Stimulated activated CD4-positive, alpha-beta T cell treated with anti-CD3 and anti-CD28 coated beads, Interleukin-1b, Interleukin-23, amount 100 ng/mL, for 24 hours (primary cell): ENCODE measurements around the gene CHCHD6.

Source experiments
- DNase-seq, 4 experiments: peaks; one replicate each; pipeline ENCODE4 v3.0.0-alpha.2; 2020; ENCODE audit warnings: low read depth in 4 of 4, low spot score in 1 of 4

Gene CHCHD6

GRCh38 chr3:126937533-126937932, 233.5 kb downstream of the CHCHD6 start:
- DNase-seq: no peak

DNA sequence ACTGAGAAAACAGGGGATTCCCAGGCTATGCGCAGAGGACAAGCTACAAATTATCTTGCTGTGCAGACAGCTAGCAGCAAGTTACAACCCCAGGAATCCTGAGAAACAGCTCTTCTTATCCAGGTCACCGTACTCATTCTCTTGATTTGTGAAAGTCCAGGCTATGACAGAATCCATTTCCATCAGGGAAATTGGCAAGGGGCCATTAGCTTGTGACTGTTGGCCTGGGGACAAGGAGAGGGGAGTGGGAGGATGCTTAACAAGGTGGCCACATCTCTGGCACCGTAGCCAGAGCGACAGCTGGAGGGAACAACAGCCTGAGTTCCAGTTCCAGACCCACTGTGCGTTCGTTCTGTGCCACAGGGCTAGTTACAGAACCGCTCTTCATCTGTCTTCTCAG, 233.9 kb downstream of the CHCHD6 start:
- no peak for DNase-seq

- DNase-seq: no peak
Measured at GRCh38 chr3:126938520-126939337, 234.7 kb downstream of the CHCHD6 start.

- no peak for DNase-seq
Measured at GRCh38 chr3:126939338-126939718, 235.3 kb downstream of the CHCHD6 start.

GRCh38 chr3:126939733-126940132, 235.7 kb downstream of the CHCHD6 start:
- DNase-seq: no peak

DNA sequence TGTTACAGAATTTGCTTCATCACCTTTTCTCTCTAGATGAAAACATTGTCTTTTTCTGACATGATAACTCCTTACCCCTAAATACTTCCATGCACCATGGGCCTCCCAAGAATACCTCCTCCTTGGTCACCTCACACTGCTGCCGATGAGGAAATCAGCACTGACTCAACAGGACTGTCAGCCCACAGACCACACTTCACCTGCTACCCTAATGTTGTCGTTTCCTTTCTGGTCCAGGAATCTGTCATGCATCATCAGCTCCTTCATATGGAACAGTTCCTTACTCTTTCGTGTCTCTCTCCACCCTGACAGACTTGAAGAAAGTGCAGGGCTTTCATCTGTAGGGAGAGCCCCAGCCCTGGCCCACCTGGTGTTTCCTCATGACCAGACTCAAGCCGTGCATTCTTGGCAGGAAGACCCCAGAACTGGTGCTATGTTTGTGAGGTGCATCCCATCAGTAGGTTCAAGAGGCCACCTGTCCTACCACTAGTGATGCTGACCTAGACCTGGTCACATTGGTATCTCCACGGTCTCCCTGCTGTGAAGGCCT, 237.8 kb downstream of the CHCHD6 start:
- DNase-seq: no peak

DNA sequence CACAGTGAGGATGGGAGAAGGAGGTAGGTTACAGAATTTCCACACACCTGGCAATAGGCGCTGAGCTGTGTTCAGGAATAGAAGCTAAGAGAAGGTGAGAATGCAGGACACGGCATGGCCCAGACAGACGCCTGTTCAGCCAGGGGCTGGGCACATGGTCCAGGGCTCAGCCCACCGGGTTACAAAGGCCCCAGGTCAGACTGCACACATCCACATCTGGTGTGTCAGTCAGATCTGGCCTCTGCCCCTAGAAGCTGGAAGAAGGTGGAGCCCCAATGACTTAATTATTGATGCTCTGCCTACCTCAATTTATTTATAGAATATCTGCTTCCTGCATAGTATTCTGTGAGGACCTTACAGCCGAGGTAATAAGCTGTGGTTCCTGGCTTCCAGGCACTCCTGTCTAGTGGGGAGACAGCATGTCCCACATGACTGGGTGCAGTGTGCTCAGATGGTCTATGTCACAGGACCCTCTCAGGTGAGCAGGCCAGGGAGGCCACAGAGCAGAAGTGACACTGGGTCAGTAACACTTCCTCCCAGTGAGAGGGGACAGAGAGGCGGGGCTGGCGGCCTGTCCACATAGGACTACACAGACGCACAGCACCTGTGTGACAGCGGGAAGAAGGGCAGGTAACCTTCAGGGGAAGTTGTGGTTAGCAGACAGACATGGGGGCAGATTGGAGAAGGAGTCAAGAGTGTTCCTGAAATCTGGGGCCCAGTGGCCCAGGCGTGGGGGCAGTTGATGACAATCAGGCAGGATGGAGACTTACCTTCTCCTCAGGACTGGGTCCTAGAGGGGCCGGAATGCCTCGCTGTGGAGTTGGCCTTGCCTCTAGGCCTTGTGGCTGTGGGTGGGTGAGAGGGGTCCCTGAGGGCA, 240.3 kb downstream of the CHCHD6 start:
- DNase-seq: no peak

DNA sequence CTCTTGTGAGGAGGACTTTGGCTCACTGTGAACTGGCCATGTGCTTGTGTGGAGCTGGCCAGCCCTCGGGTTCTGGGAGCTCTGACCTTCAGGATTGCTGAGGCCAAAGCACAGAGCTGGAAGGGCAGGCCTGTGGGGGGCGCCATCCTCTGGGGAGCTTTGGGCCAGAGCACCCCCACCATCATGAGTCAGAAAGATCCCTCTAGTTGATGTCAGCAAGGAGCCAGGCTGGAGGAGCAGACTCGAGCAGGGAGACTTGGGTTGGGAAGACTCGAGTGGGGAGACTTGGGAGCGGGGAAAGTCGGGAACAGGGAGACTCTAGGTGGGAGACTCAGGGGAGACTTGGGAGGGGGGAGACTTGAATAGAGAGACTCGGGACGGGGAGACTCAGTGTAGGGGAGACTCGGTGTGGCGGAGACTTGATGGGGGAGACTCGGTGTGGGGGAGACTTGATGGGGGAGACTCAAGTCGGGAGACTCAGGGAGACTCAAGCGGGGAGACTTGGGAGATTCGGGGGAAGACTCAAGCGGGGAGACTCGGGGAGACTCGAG, 241.2 kb downstream of the CHCHD6 start:
- no peak for DNase-seq

- DNase-seq: no peak
Measured at GRCh38 chr3:126945891-126946290, 241.9 kb downstream of the CHCHD6 start.

- DNase-seq: no peak
Measured at GRCh38 chr3:126946405-126946804, 242.4 kb downstream of the CHCHD6 start.

- DNase-seq: no peak
Measured at GRCh38 chr3:126947429-126947828, 243.4 kb downstream of the CHCHD6 start.

DNA sequence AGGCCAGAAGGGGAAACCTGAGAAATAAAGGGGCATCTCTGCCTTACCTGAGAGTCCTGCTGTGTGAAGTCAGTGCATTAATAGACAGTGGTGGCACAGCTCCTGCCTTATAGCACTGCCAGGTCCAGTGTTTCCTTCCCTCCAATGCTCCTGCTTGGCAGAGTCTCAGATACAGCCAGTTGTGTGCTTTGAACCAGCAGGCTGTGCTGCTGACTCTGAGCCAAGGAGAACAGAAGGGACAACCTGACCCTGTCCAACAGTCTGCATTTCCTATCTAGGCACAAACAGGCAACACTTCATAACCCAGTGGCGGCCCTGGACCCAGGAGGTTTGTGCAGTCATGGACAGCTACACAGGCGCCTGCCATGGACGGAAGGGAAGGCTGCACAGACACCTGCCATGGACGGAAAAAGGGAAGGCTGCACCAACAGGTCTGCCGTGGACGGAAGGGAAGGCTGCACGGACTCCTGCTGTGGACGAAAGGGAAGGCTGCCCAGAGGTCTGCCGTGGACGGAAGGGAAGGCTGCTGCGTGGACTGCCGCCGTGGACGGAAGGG, 245.0 kb downstream of the CHCHD6 start:
- DNase-seq: no peak

DNA sequence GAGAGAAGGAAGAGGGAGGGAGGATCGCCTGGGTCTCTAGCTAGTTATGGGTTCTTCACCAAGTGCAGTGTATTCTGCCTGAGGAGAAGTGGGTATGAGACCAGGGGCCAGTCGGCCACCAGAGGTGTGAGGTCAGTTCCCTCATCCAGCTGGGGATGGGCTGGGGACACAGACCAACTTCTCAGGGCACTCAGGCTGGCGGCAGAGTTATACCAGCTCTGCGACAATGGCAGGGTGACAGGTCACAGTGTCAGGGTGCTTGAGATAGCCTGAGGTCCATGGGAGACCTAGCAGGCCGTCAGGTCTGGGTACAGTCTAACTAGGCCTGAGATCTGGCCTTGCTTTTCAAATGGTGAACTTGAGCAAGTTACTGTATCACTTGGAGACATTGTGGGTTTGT, 247.5 kb downstream of the CHCHD6 start:
- DNase-seq: no peak

DNA sequence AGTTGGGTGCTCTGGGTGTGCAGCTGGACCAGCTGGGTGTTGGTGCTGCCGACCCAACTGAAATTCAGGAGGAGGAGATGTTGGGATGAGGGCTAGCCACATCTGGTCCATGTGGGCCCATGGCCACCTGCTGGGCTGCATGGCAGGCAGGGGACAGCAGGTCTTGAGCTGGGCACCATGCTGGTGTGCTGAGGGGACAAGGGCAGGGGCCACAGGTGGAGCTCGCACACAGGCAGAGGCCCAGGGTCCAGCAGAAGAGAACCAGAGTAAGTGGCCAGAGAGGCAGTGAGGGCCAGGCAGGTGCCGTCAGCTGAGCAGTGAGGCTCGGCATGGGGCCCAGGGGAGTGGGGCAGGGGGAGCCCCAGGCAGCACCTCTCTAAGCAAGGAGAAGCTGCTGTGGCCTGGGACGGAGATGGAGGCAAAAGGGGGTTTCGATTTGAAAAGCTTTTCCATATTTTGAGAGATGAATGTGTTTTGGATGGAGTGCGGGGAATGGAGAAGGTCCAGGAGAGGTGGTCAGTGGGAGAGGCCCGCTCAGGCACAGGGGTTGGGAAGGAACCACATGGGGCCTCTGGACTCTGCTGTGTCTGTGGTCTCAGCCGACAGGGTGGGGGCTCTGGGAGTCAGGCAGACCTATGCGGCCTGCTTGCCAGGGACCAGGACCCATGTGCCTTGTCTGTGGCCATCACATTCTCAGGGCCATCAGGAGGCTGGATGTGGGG, 248.4 kb downstream of the CHCHD6 start:
- DNase-seq: no peak

- no peak for DNase-seq
Measured at GRCh38 chr3:126952983-126953660, 249.1 kb downstream of the CHCHD6 start.

DNA sequence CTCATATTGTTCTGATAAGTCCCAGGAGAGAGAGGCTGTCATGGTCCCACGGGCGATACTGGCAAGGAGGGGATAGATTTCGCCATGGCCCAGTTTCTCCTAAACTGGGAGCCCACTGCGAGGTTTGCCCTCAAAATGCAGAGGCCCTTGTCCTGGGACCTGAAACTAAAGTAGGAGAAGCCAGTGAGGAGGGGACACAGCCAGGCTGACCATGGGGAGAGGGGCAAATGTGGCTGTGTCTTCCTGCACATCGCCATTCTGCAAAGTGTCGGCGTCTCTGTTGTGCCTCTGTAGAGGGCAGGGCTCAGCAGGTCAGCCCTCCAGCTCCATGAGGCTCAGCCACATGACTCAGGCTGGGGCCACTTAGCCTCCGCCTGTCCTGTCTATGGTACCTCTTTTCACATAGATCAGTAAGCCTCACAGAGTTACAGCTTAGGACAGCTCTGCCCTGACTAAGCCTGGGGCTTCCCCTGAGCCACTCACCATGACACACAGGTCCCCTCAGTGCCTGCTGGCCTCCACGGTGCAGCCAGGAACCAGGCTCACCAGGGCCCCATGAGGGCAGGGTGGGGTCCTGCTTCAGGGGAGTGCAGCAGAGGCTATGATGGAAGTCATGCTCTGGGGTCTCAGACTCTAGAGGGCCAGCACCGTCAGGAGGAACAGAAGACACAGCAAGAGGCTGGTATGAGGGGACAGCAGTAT, 250.3 kb downstream of the CHCHD6 start:
- peak in 1 of 4 experiments; percentile 12 for DNase-seq

DNA sequence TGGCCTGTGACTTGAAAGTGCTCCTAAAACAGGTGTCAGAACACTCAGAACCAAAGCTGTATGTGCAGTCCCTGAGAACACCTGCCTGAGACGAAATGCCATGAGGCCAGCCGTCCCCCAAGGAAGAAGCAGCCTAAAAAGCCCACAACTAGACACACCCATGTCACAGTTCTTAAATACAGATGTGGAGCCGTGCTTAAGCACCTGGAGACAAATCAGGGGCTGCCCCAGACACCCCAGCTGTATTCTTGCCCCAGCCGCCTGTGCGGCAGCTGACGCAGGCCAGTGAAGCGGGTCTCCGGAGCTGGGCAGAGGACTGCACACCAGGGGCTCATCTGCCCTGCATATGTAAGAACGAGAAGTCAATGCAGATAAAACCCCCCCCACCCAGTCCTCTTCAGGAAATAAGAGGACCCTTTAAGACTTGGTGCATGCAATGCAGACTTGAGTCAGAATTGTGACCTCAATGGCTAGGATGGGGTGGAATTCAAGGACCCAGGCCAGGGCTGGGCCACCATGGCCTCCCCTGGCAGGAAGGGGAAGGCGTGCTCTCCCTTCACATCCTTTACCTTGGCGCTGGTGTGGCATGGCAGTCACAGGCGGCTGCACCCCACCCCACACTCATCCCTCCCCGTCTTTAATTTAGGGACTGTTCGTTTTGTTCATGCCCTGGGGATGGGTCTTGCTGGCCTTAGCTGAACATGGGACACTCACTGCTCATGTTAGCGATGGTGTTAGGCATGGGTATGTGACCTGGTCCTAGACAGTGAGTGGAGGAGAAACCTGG, 251.2 kb downstream of the CHCHD6 start:
- no peak for DNase-seq

DNA sequence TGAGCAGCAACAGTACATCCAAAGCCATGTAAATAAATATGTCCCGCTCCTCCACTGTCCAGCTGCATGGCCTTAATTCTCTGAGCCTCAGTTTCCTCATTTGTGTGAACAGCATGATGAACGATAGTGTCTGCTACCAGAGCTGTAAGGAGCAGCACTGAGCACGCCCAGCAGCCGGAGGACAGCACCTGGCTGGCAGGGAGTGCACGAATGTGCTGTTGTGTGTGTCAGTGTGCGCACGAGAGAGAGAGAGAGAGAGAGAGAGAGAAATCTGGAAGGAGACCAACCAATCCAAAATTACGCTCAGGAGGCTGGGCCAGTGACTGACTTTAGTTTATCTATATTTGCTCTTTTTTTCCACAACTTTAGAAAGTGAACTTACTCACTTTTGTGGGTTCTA, 252.3 kb downstream of the CHCHD6 start:
- no peak for DNase-seq
